Head of caudate nucleus (tissue), 42 donors: ENCODE results near the gene ATRNL1.
"Not testable (repeated sequence)": the region's sequence is repeated elsewhere in the genome, so short reads cannot be mapped to it uniquely, and the experiment has no call there.

ENCODE experiments used
- DNase-seq, 42 donors: peaks; one replicate each; pipeline versions ENCODE4 v3.0.0 to v3.0.0-alpha.2; 2020 to 2021; ENCODE audit warnings: mixed read lengths in 7 of 42
- intact Hi-C: fragments of 100-400 bp; cut with DNase I; formaldehyde crosslinking; loops from one replicate; pipeline ENCODE4 v1.15.0; 2022

The ATRNL1 gene

GRCh38 chr10:115367920-115368319 lies 274.8 kb downstream of the ATRNL1 start:
- intact Hi-C loops, DNase-seq: not testable (repeated sequence)

DNA sequence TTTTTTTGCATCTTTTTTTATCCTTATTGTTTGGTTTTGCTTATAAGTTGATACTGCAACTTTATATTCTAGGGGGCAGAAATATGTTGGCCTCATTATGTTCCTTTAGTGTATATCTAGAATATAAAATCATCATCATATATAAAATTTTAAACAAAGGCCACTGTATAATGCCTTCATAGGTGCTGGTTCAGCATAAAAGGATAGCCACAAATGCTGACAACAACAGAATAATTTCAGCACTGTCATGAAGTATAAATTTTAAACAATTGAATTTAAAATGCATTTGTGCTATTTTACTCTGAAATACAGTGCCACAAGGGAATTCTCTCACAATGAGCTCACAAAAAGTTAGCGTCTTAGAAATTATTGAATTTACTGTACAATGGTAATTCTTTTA lies 285.9 kb downstream of the ATRNL1 start:
- intact Hi-C loops: no loop called here
- no peak for DNase-seq

DNA sequence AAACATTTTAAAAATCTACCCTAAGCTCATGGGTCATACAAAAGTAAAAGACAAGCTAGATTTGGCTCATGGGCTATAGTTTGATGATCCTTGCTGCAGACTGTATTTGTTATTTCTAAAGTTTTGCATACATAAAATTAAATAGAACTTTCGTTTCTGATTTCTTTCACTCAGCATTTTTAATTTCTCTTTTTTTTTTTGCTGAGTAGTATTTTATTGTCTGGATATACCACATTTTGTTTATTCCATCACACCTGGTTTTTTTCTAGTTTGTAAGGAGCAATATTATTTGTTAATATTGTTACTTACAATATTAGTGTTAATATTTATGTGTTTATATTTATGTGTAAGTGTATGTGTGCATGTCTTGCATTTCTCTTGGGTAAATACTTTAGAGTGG lies 291.5 kb downstream of the ATRNL1 start:
- intact Hi-C loops: no loop called here
- DNase-seq: no peak

- DNase-seq: no peak
- intact Hi-C loops: no loop called here
Measured at GRCh38 chr10:115390607-115391006, 297.4 kb downstream of the ATRNL1 start.

DNA sequence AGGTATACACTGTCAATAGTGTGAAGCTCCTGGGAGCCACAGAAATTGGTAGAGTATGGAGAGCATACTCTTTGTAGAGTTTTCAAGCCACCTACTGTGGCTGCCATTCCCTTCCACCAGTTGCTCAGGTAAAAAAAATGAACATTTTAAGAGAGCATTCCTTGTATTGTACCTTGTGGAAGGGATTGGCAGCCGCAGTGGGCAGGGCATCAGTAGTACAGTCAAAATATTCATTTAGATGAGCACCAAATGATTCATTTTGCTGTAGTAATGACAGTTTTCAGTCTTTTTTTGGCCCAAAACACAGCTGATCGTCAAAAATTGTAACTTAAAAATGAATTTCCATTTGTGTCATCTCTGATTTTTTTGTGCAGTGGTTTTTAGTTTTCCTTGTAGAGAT lies 304.9 kb downstream of the ATRNL1 start:
- peak in 25 of 42 donors; percentile 4 to 68 (median 25) for DNase-seq

DNA sequence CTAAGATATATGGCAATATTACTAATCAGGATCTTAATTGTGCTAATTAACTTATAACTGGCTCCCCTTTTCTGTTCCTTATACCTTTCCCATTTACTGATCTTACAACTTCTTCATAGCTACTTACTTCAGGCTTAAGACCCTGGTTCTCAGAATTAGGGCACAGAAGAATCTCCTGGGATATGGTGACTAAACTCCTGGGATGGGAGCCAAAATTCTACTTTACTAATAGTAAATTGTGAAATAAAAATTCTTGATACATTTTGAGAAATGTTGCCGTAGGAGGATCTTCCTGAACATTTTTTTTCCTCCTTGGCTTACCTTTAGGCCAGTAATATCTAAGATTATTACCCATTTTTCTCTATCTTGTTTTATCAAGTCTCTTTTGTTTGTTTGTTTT lies 309.5 kb downstream of the ATRNL1 start:
- intact Hi-C loops: no loop called here
- peak in 2 of 42 donors; percentile 6 to 18 for DNase-seq

More for the DNA sequence above, 304.9 kb downstream of the ATRNL1 start:
- intact Hi-C loops: no loop called here

DNA sequence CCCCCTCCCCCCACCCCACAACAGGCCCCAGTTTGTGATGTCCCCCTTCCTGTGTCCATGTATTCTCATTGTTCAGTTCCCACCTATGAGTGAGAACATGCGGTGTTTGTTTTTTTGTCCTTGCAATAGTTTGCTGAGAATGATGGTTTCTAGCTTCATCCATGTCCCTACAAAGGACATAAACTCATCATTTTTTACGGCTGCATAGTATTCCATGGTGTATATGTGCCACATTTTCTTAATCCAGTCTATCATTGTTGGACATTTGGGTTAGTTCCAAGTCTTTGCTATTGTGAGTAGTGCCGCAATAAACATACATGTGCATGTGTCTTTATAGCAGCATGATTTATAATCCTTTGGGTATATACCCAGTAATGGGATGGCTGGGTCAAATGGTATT lies 312.7 kb downstream of the ATRNL1 start:
- DNase-seq: not testable (repeated sequence)

GRCh38 chr10:115409347-115409746 lies 316.2 kb downstream of the ATRNL1 start:
- no peak for DNase-seq
- intact Hi-C loops: no loop called here

More for the DNA sequence above, 312.7 kb downstream of the ATRNL1 start:
- intact Hi-C loops: not testable (repeated sequence)

- no peak for DNase-seq
- intact Hi-C loops: no loop called here
Measured at GRCh38 chr10:115417585-115418265, 324.6 kb downstream of the ATRNL1 start.

GRCh38 chr10:115422624-115423023 lies 329.5 kb downstream of the ATRNL1 start:
- intact Hi-C loops: no loop called here
- DNase-seq: no peak

DNA sequence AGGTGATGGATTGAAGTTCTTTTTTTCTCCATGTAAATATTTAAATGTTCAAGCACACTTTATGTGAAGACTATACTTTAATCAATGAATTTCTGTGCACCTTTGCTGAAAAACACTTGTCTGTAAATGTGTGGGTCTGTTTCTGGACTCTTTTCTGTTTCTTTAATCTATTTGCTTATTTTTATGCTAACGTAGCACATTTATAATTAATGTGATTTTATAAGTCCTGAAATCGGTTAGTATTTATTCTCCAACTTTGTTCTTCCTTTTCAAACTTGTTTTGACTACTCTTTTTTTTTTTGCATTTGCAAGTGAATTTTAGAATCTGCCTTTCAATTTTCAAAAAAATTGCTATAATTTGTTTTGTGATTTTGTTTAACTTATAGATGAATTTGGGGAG lies 334.4 kb downstream of the ATRNL1 start:
- intact Hi-C loops: no loop called here
- no peak for DNase-seq

- no peak for DNase-seq
- intact Hi-C loops: no loop called here
Measured at GRCh38 chr10:115432188-115432819, 339.1 kb downstream of the ATRNL1 start.

- no peak for DNase-seq
- intact Hi-C loops: no loop called here
Measured at GRCh38 chr10:115436999-115437398, 343.8 kb downstream of the ATRNL1 start.

DNA sequence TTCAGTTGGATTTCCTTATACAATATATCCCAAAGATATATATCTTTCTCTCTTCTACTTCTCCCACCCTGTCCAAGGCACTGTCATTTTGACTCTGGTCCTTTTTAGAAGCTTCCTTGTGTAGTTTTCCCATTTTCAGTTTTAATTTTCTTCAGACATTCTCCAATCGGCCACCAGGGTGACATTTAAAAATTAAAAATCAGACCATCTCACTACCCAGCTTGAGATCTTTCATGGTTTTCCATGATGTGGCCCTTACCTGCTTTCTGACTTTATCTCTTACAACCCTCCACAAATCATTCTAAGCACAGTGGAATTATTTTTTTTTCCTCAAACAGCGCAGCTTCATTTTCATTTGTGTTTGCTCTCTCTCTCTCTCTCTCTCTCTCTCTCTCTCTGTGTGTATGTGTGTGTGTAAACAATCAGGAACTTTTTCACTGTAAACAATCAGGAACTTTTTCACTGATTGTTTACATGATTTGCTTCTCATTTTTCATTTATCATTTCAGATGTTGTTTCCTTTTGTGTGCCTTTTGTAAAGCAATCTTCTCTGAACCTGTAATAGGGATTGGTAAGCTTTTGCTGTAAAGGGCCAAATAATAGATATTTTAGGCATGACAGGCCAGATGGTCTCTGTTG lies 348.9 kb downstream of the ATRNL1 start:
- intact Hi-C loops: no loop called here
- no peak for DNase-seq

- DNase-seq: no peak
- intact Hi-C loops: no loop called here
Measured at GRCh38 chr10:115456812-115457211, 363.6 kb downstream of the ATRNL1 start.

- intact Hi-C loops: no loop called here
- no peak for DNase-seq
Measured at GRCh38 chr10:115483294-115483693, 390.1 kb downstream of the ATRNL1 start.

DNA sequence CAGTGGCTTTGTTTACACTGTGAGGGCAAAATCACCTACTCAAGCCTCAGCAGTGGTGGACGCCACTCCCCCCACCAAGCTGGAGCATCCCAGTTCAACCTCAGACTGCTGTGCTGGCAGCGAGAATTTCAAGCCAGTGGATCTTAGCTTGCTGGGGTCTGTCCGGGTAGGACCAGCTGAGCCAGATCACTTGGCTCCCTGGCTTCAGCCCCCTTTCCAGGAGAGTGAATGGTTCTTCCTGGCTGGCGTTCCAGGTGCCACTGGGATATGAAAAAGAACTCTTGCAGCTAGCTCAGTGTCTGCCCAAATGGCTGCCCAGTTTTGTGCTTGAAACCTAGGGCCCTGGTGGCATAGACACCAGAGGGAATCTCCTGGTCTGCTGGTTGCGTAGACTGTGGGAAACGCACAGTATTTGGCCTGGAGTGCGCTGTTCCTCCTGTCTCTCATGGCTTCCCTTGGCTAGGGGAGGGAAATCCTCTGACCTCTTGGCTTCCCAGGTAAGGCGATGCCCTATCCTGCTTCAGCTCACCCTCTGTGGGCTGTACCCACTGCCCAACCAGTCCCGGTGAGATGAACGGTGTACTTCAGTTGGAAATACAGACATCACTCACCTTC lies 398.5 kb downstream of the ATRNL1 start:
- DNase-seq: no peak
- intact Hi-C loops: no loop called here

- DNase-seq: no peak
- intact Hi-C loops: no loop called here
Measured at GRCh38 chr10:115503546-115503945, 410.4 kb downstream of the ATRNL1 start.

- DNase-seq: no peak
- intact Hi-C loops: no loop called here
Measured at GRCh38 chr10:115514895-115515294, 421.7 kb downstream of the ATRNL1 start.

DNA sequence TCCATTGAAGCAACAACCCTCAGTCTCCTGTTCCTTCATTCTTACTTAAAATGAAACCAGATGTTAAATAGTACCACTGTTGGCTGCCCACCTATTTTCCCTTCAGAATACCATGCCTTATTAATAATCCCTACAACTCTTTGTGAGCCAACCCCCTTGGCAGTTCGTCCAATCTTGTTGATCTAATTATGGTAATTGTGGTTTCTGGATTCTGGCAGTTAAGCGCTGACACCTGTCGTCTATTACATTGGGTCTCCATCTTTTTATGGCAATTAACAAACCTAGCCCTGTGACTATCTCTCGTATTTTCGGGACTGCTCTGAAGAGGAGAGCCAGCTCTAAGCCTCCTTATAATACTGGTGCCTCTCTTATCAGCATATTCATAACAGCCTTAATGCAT lies 432.0 kb downstream of the ATRNL1 start:
- DNase-seq: no peak
- intact Hi-C loops: no loop called here
